Activated CD4-positive, alpha-beta T cell treated with anti-CD3 and anti-CD28 coated beads, Interleukin-2, amount 10 ng/mL, durations not matched to agents 24 days and 14 days (primary cell): Measurements from ENCODE around the gene EPHB4. TPM values are rescaled to one million over a fixed set of nuclear protein-coding genes. Genes with fewer than 3 reads are reported as not detected.
"Not testable (repeated sequence)": the region's sequence is repeated elsewhere in the genome, so short reads cannot be mapped to it uniquely, and the experiment has no call there.

Experiments
- DNase-seq: peaks from one replicate; pipeline ENCODE4 v3.0.0; 2022
- H3K27ac Mint-ChIP-seq: one replicate; pipeline ENCODE4 v1.8.0; 2022; ENCODE audit warnings: mild to moderate bottlenecking, mixed read lengths
- H3K27me3 Mint-ChIP-seq: one replicate; pipeline ENCODE4 v1.8.0; 2022; ENCODE audit warnings: mixed read lengths
- H3K36me3 Mint-ChIP-seq: one replicate; pipeline ENCODE4 v1.8.0; 2022; ENCODE audit warnings: low read depth, mild to moderate bottlenecking, mixed read lengths
- H3K4me1 Mint-ChIP-seq: one replicate; pipeline ENCODE4 v1.8.0; 2021; ENCODE audit warnings: mixed read lengths
- H3K4me3 Mint-ChIP-seq: one replicate; pipeline ENCODE4 v1.8.0; 2022; ENCODE audit warnings: mild to moderate bottlenecking, moderate library complexity, mixed read lengths
- H3K9me3 Mint-ChIP-seq: one replicate; pipeline ENCODE4 v1.8.0; 2021; ENCODE audit warnings: mixed read lengths
- intact Hi-C: fragments of 100-400 bp; cut with micrococcal nuclease; formaldehyde crosslinking; loops from one replicate; pipeline ENCODE4 v1.15.1; 2023
- total RNA-seq: library from RNA; stranded (reverse); gene quantifications from 2 replicates; pipeline ENCODE4 v1.2.3, GENCODE V29; 2022

EPHB4 gene
- total RNA-seq, 1 donor from 2014 or later = 3.0 TPM

GRCh38 chr7:100778061-100778621 lies 49.2 kb downstream of the EPHB4 start:
- intact Hi-C loops = no loop called here
- Mint-ChIP-seq H3K4me3 (no peak overlapping the region), H3K27ac (no peak overlapping the region)

GRCh38 chr7:100773491-100773890 lies 53.8 kb downstream of the EPHB4 start:
- no peak for DNase-seq
- no peak overlapping the region for H3K27ac Mint-ChIP-seq
- H3K27me3 Mint-ChIP-seq = peaks cover 5% of the 10 kb centered on the region
- no peak overlapping the region for H3K4me3 Mint-ChIP-seq
- no peaks in the 10 kb centered on the region for H3K36me3 Mint-ChIP-seq
- H3K9me3 Mint-ChIP-seq = no peaks in the 10 kb centered on the region
- intact Hi-C loops = no loop called here
- no peaks in the 10 kb centered on the region for H3K4me1 Mint-ChIP-seq

More at GRCh38 chr7:100778061-100778621, 49.2 kb downstream of the EPHB4 start:
- Mint-ChIP-seq H3K36me3 (no peaks in the 10 kb centered on the region), H3K27me3 (peaks cover 3% of the 10 kb centered on the region), H3K9me3 (no peaks in the 10 kb centered on the region), H3K4me1 (no peaks in the 10 kb centered on the region)
- no peak for DNase-seq

DNA sequence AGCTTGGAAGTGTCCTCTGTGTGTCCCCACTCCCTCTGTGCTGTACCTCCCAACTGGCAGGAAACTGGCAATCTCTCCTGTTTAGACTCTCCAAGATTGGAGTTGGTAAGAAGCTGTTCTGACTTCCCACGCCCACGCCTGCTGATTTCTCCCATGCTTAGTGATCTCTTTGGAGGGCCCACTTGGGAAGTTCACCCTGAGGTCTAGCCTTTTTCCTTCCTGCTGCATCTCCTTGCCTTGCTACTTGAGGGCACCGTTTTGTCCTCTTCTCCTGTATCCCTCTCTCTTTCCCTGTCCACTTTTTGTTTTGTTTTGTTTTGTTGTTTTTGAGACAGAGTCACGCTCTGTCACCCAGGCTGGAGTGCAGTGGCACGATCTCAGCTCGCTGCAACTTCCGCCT lies 58.5 kb downstream of the EPHB4 start:
- Mint-ChIP-seq H3K4me1 (no peaks in the 10 kb centered on the region), H3K27me3 (peaks cover 2% of the 10 kb centered on the region), H3K27ac (no peak overlapping the region), H3K4me3 (no peak overlapping the region), H3K9me3 (no peaks in the 10 kb centered on the region), H3K36me3 (no peaks in the 10 kb centered on the region)
- no peak for DNase-seq
- intact Hi-C loops = no loop called here

DNA sequence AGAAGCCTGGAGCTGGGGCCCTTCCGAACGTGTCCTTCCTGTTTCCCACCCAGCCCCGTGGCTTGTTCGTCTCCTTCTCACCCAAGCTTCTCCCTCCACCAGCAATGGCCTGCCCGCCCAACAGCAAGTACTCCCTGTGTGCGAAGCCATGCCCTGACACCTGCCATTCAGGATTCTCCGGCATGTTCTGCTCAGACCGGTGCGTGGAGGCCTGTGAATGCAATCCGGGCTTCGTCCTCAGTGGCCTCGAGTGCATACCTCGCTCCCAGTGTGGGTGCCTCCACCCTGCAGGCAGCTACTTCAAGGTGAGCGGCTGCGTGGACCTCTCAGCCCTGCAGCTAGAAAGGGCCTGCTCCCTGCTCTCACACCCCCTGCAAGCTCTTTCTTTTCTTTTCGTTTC lies 62.1 kb downstream of the EPHB4 start:
- no peaks in the 10 kb centered on the region for H3K36me3 Mint-ChIP-seq
- intact Hi-C loops = no loop called here
- H3K27me3 Mint-ChIP-seq = peaks cover 2% of the 10 kb centered on the region
- DNase-seq = no peak
- no peak overlapping the region for H3K27ac Mint-ChIP-seq
- H3K4me1 Mint-ChIP-seq = no peaks in the 10 kb centered on the region
- H3K4me3 Mint-ChIP-seq = no peak overlapping the region
- H3K9me3 Mint-ChIP-seq = no peaks in the 10 kb centered on the region

- no peak for DNase-seq
- H3K4me3 Mint-ChIP-seq = no peak overlapping the region
- no peaks in the 10 kb centered on the region for H3K9me3 Mint-ChIP-seq
- no peaks in the 10 kb centered on the region for H3K4me1 Mint-ChIP-seq
- no peak overlapping the region for H3K27ac Mint-ChIP-seq
- intact Hi-C loops = no loop called here
- peaks cover 2% of the 10 kb centered on the region for H3K27me3 Mint-ChIP-seq
- no peaks in the 10 kb centered on the region for H3K36me3 Mint-ChIP-seq
Measured at GRCh38 chr7:100764841-100765240, 62.5 kb downstream of the EPHB4 start.

DNA sequence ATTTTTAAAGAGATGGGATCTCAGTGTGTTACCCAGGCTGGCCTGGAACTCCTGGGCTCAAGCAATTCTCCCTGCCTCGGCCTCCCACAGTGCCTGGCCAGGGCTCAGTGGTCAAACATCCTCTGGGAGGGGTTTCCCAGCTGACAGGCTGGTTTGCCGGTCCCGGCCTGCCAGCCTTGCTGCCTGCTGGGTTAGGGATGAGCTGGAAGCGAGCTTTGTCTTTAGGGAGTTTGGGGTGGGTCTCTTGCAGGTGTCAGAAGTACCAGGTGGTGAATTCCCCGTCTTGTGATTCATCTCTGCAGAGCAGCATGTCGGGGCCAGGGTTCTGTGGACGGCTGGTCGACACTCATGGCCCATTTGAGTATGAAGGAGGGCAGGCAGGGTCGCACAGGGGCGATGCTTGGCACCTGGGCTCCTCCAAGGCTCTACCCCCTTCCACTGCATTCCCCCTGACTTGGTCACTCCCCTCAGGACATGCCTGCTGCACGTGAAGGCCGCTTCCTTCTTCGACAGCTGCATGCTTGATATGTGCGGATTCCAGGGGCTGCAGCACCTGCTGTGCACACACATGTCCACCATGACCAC lies 63.7 kb downstream of the EPHB4 start:
- no peaks in the 10 kb centered on the region for H3K27me3 Mint-ChIP-seq

GRCh38 chr7:100762841-100763240 lies 64.5 kb downstream of the EPHB4 start:
- H3K36me3 Mint-ChIP-seq, H3K9me3 Mint-ChIP-seq, H3K27me3 Mint-ChIP-seq, DNase-seq, H3K4me1 Mint-ChIP-seq, H3K4me3 Mint-ChIP-seq, intact Hi-C loops, H3K27ac Mint-ChIP-seq: not testable (repeated sequence)

More for the DNA sequence above, 63.7 kb downstream of the EPHB4 start:
- Mint-ChIP-seq H3K4me1 (no peaks in the 10 kb centered on the region), H3K27ac (no peak overlapping the region), H3K9me3 (no peaks in the 10 kb centered on the region), H3K36me3 (no peaks in the 10 kb centered on the region), H3K4me3 (no peak overlapping the region)
- intact Hi-C loops = no loop called here
- no peak for DNase-seq

DNA sequence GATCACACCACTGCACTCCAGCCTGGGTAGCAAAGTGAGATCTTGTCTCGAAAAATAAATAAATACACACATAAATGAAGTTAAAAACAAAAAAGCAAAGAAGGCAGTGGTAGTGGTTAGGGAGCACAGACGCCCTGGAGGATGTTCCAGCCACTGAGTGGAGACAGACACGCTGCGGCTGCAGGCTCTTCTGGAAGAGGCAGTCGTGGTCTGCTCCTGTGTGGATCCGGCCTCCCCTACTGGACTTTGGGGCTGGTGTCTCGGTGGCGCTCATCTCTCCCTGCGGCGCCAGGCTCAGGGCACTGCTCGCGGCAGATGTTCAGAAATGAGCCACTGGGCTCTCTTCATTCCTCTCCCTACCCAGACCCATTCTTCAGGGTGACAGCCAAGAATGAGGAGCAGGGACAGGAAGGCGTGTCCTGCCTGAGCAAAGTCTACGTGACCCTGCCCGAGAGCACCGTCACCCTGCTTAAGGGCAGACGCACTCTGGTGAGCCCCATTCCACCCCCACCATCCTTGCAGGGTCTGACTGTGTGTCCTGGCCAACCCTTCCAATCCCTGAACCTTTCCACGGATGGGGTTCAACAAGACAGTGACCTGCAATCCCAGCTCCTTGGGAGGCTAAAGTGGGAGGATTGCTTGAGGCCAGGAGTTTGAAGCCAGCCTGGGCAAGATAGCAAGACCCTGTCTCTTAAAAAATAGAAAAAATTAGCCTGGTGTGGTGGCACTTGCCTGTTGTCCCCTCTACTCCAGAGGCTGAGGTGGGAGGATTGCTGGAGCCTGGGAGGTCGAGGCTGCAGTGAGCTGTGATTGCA lies 67.8 kb downstream of the EPHB4 start:
- Mint-ChIP-seq H3K4me1 (no peaks in the 10 kb centered on the region), H3K27me3 (no peaks in the 10 kb centered on the region), H3K27ac (no peak overlapping the region), H3K9me3 (no peaks in the 10 kb centered on the region), H3K36me3 (no peaks in the 10 kb centered on the region), H3K4me3 (no peak overlapping the region)
- DNase-seq = no peak
- intact Hi-C loops = no loop called here

- Mint-ChIP-seq H3K36me3 (no peaks in the 10 kb centered on the region), H3K9me3 (no peaks in the 10 kb centered on the region), H3K27ac (no peak overlapping the region), H3K27me3 (peaks cover 11% of the 10 kb centered on the region), H3K4me1 (no peaks in the 10 kb centered on the region), H3K4me3 (no peak overlapping the region)
- intact Hi-C loops = no loop called here
- DNase-seq = no peak
Measured at GRCh38 chr7:100753750-100754149, 73.6 kb downstream of the EPHB4 start.

DNA sequence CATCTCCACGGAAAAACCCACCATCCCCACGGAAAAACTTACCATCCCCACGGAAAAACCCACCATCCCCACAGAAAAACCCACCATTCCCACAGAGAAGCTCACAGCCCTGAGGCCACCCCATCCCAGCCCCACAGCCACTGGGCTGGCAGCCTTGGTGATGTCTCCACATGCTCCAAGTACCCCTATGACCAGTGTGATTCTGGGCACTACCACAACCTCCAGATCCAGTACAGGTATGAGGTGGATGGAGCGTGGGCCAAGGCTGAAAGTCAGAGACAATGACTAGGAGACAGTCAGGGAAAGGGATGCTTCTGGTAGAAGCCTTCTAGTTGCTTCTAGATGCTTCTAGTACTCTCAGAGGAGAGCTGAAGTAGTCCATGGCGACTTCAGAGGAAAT lies 74.3 kb downstream of the EPHB4 start:
- Mint-ChIP-seq H3K4me3 (no peak overlapping the region), H3K36me3 (no peaks in the 10 kb centered on the region), H3K27me3 (peaks cover 11% of the 10 kb centered on the region), H3K4me1 (no peaks in the 10 kb centered on the region), H3K9me3 (no peaks in the 10 kb centered on the region), H3K27ac (no peak overlapping the region)
- intact Hi-C loops = no loop called here
- no peak for DNase-seq

Other genes with a start within 250 kb of the EPHB4 start
- gene LRCH4, start 241.4 kb downstream of the EPHB4 start, total RNA-seq = 86.0 and 89.2 TPM in 2 replicates
- 0.38 and 0.42 TPM in 2 replicates for gene FBXO24, start 241.2 kb downstream of the EPHB4 start, total RNA-seq
- gene PCOLCE, start 225.2 kb downstream of the EPHB4 start, total RNA-seq = 4.8 and 5.0 TPM in 2 replicates
- 11.3 and 12.1 TPM in 2 replicates for gene MOSPD3, start 215.0 kb downstream of the EPHB4 start, total RNA-seq
- gene TFR2, start 186.0 kb downstream of the EPHB4 start, total RNA-seq = 20.7 and 21.2 TPM in 2 replicates
- gene ACTL6B, start 171.1 kb downstream of the EPHB4 start, total RNA-seq = not detected in 2 replicates
- gene GNB2, start 153.8 kb downstream of the EPHB4 start, total RNA-seq = 205 and 211 TPM in 2 replicates
- 48.8 and 52.2 TPM in 2 replicates for gene GIGYF1, start 133.3 kb downstream of the EPHB4 start, total RNA-seq
- 77.3 and 77.7 TPM in 2 replicates for gene POP7, start 121.4 kb downstream of the EPHB4 start, total RNA-seq
- 0.40 TPM in 1 of 2 replicates, not detected in the other for gene EPO, start 107.1 kb downstream of the EPHB4 start, total RNA-seq
- not detected in 2 replicates for gene ZAN, start 93.9 kb downstream of the EPHB4 start, total RNA-seq
- gene SLC12A9, start 25.2 kb upstream of the EPHB4 start, total RNA-seq = 37.3 and 41.2 TPM in 2 replicates
- 42.7 and 47.6 TPM in 2 replicates for gene TRIP6, start 39.9 kb upstream of the EPHB4 start, total RNA-seq
- 300 and 318 TPM in 2 replicates for gene SRRT, start 47.6 kb upstream of the EPHB4 start, total RNA-seq
- 4.5 TPM in 2 replicates for gene UFSP1, start 62.2 kb upstream of the EPHB4 start, total RNA-seq
- gene ACHE, start 68.4 kb upstream of the EPHB4 start, total RNA-seq = not detected in 2 replicates
- not detected in 2 replicates for gene MUC3A, start 122.0 kb upstream of the EPHB4 start, total RNA-seq
- 0.76 and 1.5 TPM in 2 replicates for gene MUC12, start 142.0 kb upstream of the EPHB4 start, total RNA-seq
- not detected in 2 replicates for gene MUC17, start 192.6 kb upstream of the EPHB4 start, total RNA-seq